ENCODE data around the gene DHRSX. TPM values are rescaled to one million over a fixed set of nuclear protein-coding genes. Genes with fewer than 3 reads are reported as not detected.
A peak's percentile ranks its signal among the peaks of the same experiment; 100 is the strongest.

DHRSX gene
- total RNA-seq, 1 donor from 2014 or later, result 19.0 TPM

- FAIRE-seq (no peak), DNase-seq (ENCODE audit: low read depth) (no peak)
- no peaks in the 10 kb centered on the region for H3K36me3 ChIP-seq (ENCODE audit: control insufficient read depth, insufficient read depth, low read length)
- H3K27me3 ChIP-seq (ENCODE audit: control insufficient read depth, insufficient read depth, low read length), result no peaks in the 10 kb centered on the region
- no peak overlapping the region for H3K4me3 ChIP-seq (ENCODE audit: low read depth, low read length)
- TF ChIP-seq, protein P1, sequence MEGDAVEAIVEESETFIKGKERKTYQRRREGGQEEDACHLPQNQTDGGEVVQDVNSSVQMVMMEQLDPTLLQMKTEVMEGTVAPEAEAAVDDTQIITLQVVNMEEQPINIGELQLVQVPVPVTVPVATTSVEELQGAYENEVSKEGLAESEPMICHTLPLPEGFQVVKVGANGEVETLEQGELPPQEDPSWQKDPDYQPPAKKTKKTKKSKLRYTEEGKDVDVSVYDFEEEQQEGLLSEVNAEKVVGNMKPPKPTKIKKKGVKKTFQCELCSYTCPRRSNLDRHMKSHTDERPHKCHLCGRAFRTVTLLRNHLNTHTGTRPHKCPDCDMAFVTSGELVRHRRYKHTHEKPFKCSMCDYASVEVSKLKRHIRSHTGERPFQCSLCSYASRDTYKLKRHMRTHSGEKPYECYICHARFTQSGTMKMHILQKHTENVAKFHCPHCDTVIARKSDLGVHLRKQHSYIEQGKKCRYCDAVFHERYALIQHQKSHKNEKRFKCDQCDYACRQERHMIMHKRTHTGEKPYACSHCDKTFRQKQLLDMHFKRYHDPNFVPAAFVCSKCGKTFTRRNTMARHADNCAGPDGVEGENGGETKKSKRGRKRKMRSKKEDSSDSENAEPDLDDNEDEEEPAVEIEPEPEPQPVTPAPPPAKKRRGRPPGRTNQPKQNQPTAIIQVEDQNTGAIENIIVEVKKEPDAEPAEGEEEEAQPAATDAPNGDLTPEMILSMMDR (IDR thresholded peaks at IDR 0.05; ENCODE audit: insufficient read depth, low read length, severe bottlenecking), result no peak
Observed at GRCh38 chrX:2416851-2417604, 83.7 kb downstream of the DHRSX start.

DNA sequence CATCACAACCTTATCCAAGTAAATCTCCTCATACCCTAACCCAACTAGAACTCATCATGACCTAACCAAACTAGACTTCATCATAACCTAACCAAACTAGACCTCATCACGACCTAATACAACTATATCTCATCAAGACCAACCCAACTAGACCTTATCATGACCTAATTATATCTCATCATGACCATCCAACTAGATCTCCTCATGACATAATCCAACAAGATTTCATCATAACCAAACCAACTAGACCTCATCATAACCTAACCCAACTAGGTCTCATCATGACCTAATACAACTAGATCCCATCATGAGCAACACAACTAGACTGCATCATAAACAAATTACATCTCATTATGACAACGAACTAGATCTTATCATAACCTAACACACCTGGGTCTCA lies 86.4 kb downstream of the DHRSX start:
- FAIRE-seq (no peak), DNase-seq (ENCODE audit: low read depth) (no peak)
- Histone ChIP-seq H3K4me3 (ENCODE audit: low read depth, low read length) (no peak overlapping the region), H3K36me3 (ENCODE audit: control insufficient read depth, insufficient read depth, low read length) (no peaks in the 10 kb centered on the region), H3K27me3 (ENCODE audit: control insufficient read depth, insufficient read depth, low read length) (no peaks in the 10 kb centered on the region)
- TF ChIP-seq, protein P1 (IDR thresholded peaks at IDR 0.05; ENCODE audit: insufficient read depth, low read length, severe bottlenecking), result no peak

DNA sequence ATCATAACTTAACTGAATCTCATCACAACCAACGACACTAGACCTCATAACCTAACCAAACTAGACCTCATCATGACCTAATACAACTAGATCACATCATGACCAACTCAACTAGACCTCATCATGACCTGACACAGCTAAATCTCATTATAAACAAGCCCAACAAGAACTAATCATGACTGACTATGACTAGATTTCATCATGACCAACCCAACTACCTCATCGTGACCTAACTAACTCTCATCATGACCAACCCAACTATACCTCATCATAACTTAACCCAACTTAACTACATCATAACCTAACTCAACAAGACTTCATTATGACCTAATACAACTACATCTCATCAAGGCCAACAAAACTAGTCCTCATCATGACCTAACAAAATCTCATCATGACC lies 86.8 kb downstream of the DHRSX start:
- no peaks in the 10 kb centered on the region for H3K27me3 ChIP-seq (ENCODE audit: control insufficient read depth, insufficient read depth, low read length)
- H3K4me3 ChIP-seq (ENCODE audit: low read depth, low read length), result no peak overlapping the region
- DNase-seq (ENCODE audit: low read depth) (no peak), FAIRE-seq (no peak)
- TF ChIP-seq, protein P1 (IDR thresholded peaks at IDR 0.05; ENCODE audit: insufficient read depth, low read length, severe bottlenecking), result no peak
- H3K36me3 ChIP-seq (ENCODE audit: control insufficient read depth, insufficient read depth, low read length), result no peaks in the 10 kb centered on the region

GRCh38 chrX:2412131-2412530 lies 88.6 kb downstream of the DHRSX start:
- no peaks in the 10 kb centered on the region for H3K27me3 ChIP-seq (ENCODE audit: control insufficient read depth, insufficient read depth, low read length)
- FAIRE-seq (no peak), DNase-seq (ENCODE audit: low read depth) (no peak)
- TF ChIP-seq, protein P1 (IDR thresholded peaks at IDR 0.05; ENCODE audit: insufficient read depth, low read length, severe bottlenecking), result no peak
- peaks cover 2% of the 10 kb centered on the region for H3K36me3 ChIP-seq (ENCODE audit: control insufficient read depth, insufficient read depth, low read length)
- no peak overlapping the region for H3K4me3 ChIP-seq (ENCODE audit: low read depth, low read length)

- TF ChIP-seq, protein P1 (IDR thresholded peaks at IDR 0.05; ENCODE audit: insufficient read depth, low read length, severe bottlenecking), result no peak
- Histone ChIP-seq H3K4me3 (ENCODE audit: low read depth, low read length) (no peak overlapping the region), H3K36me3 (ENCODE audit: control insufficient read depth, insufficient read depth, low read length) (peaks cover 4% of the 10 kb centered on the region), H3K27me3 (ENCODE audit: control insufficient read depth, insufficient read depth, low read length) (no peaks in the 10 kb centered on the region)
- FAIRE-seq, result no peak
- peak; percentile 31 for DNase-seq (ENCODE audit: low read depth)
Observed at GRCh38 chrX:2410279-2411020, 90.3 kb downstream of the DHRSX start.
